ENCODE data around the gene WDR20.
"Not testable (repeated sequence)": the region's sequence is repeated elsewhere in the genome, so short reads cannot be mapped to it uniquely, and the experiment has no call there.

Gene WDR20

DNA sequence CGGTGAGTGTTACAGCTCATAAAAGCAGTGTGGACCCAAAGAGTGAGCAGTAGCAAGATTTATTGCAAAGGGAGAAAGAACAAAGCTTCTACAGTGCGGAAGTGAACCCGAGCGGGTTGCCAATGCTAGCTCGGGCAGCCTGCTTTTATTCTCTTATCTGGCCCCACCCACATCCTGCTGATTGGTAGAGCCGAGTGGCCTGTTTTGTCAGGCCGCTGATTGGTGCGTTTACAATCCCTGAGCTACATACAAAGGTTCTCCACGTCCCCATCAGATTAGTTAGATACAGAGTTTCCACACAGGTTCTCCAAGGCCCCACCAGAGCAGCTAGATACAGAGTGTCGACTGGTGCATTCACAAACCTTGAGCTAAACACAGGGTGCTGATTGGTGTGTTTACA, 5.0 kb upstream of the WDR20 start:
- DNase-seq, result not testable (repeated sequence)

DNA sequence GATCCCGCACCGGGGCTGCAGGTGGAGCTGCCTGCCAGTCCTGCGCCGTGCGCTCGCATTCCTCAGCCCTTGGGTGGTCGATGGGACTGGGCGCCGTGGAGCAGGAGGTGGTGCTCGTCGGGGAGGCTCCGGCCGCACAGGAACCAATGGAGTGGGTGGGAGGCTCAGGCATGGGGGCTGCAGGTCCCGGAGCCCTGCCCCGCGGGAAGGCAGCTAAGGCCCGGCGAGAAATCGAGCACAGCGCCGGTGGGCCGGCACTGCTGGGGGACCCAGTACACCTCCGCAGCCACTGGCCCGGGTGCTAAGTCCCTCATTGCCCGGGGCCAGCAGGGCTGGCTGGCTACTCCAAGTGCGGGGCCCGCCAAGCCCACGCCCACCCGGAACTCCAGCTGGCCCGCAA, 4.2 kb upstream of the WDR20 start:
- not testable (repeated sequence) for DNase-seq

DNA sequence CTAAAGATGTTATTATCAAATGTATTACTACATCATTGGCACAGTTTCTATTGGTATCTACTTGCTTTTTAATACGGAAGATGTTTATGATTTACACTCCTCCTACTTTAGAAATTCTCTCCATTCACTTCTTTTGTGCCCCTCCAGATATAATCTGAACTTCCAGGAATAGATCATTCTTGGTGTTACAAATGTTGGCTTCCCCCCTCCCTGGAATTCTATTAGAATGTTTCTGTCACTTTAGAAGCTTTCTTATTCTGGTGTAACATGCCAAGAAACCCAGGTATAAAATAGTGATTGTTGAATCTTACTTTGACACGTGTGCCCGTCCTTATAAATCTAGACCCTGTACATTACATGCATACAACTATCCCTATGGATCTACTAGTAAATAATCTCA, 1.2 kb upstream of the WDR20 start:
- DNase-seq, result no peak

DNA sequence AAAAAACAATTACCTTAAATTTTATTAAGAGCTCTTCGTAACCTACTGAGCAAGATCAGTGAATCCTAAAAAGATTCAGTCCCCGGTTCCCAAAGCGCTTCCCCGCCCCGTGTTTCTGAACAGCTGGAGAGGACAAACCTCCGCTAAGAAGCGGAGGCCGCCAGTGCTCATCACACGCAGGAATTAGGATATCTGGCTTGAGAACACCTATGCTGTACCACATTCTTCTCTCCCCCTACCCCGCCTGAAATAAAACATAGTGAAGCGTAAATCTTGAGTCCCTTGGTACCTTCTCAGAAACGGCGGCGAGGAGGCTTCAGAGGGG, 774 bp upstream of the WDR20 start:
- DNase-seq, result peak; percentile 58

DNA sequence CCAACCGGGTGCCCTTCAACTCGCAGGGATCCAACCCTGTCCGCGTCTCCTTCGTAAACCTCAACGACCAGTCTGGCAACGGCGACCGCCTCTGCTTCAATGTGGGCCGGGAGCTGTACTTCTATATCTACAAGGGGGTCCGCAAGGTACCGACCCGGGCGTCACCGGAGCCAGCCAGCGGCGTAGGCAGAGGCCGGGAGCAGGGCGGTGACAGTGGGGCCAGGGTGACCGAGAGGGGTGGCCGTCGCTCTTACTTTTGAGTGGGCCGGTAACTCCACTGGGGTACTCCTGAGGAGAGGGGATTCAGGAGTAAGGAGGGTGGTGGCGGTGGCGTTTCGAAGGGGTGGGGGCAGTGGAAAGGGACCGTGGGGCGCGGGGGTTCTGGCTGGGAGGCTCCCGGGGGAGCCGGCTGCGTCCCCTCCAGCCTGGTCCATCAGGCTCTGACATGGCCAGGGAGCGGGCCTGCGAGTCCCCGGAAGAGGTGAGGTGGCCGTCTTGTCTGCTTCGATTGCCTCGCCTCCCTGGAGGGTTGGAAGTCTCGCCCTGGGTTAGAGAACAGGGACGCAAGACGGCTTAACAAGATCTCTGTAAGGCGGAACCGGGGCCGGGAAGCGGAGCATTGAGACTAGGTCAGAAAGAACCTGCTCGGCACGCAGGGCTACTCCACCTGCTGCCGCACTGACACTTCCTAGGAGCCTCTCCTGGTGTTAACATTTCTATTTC, 491 bp downstream of the WDR20 start:
- peak; percentile 16 for DNase-seq

DNA sequence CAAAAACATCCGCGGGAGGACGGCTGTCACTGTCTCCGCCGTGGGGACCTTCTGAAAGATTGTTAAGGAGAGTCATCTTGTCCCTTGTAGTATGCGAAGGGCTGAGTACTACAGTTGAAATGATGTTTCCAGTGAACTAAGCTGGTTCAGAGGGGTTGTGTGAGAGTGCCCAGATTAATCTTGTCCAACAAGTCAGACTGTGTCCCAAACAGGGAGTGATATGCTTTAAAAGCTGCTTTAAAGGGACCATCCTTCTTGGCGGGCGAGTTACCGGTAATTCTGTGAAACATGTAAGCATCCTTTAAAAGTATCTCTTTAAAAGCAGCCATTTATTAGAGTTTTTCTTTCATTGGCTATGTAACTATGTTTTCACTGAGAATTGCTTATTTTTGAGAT, 1.1 kb downstream of the WDR20 start:
- no peak for DNase-seq

DNA sequence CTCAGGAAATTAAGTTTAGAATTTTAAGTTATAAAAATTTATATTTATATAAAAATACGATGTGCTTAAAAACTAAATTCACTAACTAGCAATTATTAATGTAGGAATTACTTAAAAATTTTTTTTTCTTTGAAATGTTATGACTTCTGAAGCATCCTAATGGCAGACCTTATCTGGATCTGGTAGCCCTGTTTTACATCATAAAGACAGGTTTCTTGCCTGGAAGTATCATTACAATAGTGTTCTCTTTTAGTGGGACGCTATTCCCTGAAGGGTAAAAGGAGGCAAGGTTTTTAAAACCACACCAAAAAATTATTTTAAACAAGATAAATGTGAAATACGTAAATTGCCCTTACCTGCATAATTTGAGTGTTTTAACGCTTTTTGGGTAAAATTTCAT, 2.1 kb downstream of the WDR20 start:
- no peak for DNase-seq

DNA sequence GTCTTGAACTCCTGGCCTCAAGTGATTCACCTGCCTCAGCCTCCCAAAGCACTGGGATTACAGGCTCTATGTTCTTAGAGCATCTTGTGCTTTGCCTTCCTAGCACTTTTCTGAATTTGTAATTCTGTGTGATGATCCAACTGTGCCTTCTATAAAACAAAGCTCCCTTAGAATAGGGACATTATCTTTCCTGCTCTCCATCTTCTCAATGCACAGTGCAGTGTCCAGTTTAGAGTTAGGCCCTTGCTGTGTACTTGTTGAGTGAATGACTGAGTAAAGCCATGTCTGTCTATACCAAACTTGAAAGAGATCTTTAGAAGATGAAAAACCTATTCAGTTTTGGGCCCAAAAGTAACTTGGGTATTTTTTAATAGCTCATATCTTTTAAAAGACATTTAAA, 5.2 kb downstream of the WDR20 start:
- no peak for DNase-seq

DNA sequence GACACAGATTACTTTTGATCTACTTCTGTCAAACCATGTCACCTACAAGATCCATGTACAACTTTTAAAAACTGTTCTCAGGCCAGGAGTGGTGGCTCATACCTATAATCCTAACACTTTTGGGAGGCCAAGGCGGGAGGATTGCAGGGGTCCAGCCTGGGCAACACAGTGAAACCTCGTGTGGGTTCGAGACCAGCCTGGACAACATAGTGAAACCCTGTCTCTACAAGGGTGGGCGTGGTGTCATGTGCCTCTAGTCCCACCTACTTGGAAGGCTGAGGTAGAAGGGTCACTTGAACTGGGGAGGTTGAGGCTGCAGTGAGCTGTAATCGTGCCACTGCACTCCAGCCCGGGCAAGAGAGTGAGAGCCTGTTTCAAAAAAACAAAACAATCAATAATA, 5.7 kb downstream of the WDR20 start:
- no peak for DNase-seq

DNA sequence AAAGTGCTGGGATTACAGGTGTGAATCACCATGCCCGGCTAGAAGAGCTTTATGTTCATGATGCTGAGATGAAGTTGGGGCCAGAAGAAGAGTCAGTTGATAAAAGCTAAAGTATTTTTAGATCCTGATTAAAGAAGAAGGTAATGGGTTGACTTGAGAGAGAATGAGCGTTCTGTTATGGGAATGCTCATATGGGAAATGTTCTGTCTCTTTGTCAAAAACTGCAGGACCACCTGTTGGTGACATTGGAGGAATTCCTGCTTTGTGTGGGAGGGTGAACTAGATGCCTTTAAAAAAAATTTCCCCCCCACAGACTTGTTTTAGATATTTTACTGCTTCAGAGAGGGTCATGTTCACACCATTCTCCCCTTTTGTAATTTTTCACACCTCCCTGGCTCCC, 6.7 kb downstream of the WDR20 start:
- no peak for DNase-seq

DNA sequence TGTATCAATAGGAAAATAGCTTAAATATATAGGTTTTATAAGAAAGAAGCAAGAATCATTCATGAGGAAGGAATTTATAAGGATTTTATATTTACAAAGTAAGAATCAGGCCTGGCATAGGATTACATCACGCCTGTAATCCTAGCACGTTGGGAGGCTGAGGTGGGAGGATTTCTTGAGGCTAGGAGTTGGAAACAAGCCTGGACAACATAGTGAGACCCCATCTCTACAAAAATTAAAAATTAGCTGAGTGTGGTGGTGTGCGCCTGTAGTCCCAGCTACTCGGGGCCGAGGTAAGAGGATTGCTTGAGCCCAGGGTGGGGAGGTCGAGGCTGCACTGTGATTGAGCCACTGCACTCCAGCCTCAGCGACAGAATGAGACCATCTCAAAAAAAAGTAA, 10.4 kb downstream of the WDR20 start:
- no peak for DNase-seq

DNA sequence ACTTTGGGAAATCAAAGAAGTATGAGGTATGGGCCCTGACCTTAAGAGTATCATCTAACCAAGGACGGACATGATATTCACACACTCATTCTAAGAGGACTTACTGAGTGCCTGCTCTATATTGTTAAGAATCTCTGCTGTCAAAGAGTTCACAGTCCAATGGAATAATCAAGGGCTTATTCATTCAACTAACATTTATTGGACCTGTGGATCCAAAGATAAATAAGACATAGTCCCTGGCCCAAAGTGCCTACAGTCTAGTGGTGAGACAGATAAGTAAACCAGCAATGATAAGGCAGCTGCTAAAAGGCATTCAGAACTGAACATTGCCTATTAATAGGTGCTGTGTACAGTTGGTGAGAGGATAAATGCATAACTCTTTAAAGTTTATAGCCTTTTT, 11.0 kb downstream of the WDR20 start:
- no peak for DNase-seq

DNA sequence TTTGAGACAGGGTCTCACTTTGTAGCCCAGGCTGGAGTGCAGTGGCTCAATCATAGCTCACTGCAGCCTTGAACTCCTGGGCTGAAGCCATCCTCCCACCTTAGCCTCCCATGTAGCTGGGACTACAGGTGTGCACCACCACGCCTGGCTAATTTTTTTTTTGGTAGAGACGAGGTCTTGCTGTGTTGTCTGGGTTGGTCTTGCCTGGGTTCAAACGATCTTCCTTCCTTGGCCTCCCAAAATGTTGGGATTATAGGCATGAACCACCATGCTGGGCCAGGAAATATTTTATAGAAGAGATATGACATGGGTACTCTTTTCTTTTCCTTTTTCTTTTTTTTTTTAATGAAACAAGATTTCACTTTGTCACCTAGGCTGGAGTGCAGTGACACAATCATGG, 11.7 kb downstream of the WDR20 start:
- not testable (repeated sequence) for DNase-seq

DNA sequence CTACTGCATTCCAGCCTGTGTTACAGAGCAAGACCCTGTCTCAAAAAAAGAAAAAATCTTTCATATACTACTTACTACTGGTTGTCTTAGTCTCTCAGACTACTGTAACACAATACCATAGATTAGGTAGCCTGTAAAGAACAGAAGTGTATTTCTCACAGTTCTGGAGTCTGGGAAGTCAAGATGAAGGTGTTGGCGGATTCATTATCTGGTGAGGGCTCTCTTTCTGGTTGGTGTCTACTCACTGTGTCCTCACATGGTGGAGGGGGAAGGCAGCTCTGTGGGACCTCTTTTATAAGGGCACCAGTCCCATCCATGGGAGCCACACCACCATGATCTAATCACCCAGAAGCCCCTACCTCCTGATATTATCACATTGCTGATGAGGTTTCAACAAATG, 14.4 kb downstream of the WDR20 start:
- no peak for DNase-seq

DNA sequence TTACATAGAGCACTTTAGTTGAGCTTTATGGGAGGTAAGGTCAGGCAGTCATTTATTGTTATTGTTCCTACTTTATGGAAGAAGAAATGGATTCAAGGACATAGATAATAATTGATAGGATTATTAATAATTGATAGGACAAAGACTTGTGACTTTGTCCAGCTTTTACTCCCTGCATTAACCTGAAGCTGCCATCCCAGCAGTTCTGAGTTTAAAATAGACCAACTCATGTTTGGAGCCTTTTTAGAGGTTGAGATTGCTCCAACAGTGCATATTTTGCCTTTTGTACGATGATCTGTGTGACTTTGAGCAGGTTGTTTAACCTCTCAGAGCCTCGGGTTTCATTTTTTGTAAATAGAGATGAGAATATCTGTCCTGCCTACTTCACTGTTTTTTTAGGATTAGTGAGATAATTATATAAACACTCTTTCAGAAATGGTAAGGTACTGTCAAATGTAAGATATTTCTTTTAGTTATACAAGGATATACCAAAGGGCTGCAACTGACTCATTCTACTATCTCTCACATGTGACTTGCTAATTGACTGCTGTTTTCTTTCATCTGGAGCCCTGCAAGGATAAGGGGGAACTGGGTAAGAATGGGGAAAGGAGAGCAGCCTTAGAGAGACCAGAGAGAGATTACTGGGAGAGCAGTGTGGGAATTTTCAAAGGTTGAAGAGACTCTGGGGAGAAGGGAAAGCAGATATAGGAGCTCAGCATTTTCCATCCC, 15.3 kb downstream of the WDR20 start:
- no peak for DNase-seq

DNA sequence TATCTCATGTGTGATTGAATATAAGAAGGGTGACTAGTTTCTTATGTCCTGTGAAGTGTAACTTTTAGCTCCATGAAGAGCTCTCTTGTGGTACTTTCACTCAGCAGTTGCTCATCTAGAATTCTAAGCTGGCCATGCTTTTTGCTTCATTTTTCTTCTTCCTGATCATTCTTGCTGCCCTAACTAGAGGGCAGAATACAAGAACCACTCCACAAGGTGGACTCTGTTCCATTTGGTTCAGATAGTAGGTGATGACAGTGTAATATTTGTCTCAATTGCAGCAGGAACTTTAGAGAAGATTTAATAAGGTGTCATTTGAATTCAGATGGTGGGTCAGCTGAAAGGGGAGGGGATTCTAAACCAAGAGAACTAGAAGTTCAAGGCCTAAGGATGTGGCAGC, 17.6 kb downstream of the WDR20 start:
- no peak for DNase-seq

DNA sequence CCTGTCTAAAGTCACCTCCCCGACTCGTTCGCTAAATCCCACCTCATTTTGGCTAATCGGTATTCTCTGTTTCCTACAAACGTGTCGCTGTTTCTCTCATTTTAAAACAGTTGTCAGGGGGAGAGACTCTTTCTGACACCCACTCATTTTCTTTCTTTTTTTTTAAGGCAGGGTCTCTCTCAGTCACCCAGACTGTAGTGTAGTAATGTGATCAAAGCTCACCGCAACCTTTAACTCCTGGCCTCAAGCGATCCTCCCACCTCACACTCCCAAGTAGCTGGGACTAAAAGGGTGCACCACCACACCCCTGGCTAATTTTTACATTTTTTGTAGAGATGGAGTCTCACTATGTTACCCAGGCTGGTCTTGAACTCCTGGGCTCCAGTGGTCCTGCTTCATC, 19.1 kb downstream of the WDR20 start:
- no peak for DNase-seq

DNA sequence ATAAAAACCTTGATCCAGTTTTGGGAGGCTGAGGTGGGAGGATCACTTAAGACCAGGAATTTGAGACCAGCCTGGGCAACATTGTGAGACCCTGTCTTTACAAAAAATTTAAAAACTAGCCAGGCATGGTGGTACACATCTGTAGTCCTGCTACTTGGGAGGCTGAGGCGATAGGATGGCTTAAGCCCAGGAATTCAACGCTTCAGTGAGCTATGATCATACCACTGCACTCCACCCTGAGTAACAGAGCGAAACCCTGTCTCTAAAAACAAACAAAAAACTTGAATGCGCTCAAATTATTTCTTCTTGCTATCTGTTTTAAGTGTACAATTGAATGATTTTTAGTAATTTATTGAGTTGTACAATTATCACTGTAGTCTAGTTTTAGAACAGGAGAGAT, 20.1 kb downstream of the WDR20 start:
- DNase-seq, result no peak

DNA sequence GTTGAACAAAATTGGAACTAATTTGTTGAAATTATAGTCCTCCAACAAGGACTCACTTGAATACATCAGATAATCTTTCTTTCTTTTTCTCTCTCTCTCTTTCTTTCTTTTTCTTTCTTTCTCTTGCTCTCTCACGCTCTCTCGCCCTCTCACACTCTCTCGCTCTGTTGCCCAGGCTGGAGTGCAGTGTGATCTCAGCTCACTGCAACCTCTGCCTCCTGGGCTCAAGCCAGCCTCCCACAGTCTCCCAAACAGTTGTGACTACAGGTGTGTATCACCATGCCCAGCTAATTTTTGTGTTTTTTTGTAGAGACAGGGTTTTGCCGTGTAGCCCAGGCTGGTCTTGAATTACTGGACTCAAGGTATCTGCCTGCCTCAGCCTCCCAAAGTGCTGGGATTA, 22.8 kb downstream of the WDR20 start:
- DNase-seq, result no peak

DNA sequence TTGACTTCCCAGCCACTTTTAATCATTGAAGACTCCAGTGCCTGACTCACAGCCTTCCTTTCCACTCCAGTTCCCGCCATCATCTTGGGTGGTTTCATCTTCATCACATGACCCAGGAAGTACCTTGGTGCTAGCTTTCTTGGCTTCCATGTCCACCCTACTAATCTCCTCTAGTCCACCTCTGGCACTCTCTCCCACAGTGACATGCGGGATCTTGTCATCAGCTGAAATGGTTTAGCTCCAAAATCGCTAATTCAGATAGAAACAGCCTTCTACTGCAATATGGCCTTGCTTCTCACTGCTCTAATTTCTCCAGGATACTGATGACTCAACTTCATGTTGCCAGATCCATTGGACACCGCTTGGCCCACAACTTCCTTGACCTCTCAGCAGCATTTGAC, 24.5 kb downstream of the WDR20 start:
- no peak for DNase-seq

DNA sequence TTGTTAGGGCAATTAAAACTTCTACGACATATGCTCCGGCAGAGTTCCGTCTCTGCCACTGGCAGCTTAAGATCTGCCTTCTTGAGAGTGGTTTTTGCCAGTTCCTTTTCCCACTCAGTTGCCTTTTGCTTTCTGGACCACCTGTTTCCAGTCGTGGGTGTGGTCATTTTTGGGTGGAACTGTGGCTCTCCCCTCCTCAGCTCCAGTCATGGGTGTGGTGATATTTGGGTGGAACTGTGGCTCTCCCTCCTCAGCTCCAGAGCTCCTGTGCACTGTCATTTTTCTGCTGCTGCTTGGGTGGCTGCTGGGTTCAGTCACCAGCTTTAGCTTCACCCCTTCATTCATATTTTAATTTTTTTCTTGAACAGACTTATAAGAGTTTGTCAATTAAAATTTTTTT, 25.3 kb downstream of the WDR20 start:
- DNase-seq, result no peak

DNA sequence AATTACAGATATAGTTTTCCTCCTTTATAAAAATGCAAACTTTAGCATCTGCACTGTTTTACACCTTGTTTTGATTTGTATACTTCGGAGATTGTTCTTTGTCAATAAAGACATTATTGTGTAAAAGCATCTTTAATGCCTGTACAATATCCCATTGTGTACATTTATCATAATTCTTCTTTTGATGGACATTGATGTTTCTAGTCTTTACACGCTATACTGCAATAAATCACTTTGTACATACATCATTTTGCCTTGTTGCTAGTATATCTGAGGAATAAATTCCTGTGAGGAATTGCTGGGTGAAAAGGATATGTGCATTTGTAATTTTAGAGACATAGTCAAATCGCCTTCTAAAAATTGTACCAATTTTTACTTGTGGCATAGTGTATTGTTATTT, 30.4 kb downstream of the WDR20 start:
- DNase-seq, result no peak

DNA sequence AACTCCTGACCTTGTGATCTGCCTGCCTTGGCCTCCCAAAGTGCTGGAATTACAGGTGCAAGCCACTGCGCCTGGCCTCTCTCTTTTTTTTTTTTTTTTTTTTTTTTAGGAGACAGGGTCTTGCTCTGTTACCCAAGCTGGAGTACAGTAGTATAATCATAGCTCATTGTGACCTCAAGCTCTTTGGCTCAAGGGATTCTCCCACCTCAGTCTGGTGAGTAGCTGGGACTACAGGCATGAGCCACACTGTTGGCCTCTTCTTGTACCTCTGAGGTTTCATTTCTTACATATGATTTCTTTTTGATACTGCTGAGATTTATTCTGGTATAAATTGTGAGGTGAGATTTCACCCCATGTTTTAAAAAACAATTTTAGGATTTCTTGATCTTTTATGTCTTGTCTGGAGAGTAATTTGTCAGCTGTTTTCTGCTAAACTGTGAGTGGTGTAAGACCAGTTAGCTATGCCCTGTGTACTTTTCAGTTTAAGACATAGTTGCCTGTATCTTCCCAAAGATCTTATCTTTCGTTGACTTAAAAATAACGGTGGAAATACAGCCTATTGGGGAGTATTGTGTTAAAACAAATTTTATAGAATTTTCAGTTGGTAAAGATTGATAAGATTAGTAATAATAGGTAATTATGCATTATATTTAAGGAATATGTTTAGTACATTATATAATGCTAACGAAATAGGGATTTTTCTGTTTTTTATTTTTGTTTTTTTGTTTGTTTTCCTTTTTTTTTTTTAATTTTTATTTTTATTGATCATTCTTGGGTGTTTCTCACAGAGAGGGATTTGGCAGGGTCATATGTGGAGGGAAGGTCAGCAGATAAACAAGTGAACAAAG, 31.7 kb downstream of the WDR20 start:
- no peak for DNase-seq

DNA sequence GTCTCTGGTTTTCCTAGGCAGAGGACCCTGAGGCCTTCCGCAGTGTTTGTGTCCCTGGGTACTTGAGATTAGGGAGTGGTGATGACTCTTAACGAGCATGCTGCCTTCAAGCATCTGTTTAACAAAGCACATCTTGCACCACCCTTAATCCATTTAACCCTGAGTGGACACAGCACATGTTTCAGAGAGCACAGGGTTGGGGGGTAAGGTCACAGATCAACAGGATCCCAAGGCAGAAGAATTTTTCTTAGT, 32.2 kb downstream of the WDR20 start:
- not testable (repeated sequence) for DNase-seq

Measured in NCI-H524 treated with DMSO at 0.1 percent for 48 hours (cell line).